NCI-H187 (cell line): Measurements from ENCODE around the gene OR2L8.

ENCODE experiments used
- DNase-seq, 2 experiments: peaks; one replicate each; lab custom pipeline; 2025; lab: John Stamatoyannopoulos, UW

Gene OR2L8

GRCh38 chr1:247992986-247993385, 44.3 kb downstream of the OR2L8 start:
- DNase-seq = no peak

GRCh38 chr1:247998811-247999210, 50.2 kb downstream of the OR2L8 start:
- no peak for DNase-seq
